GM18951 (cell line): Measurements from ENCODE around the gene TNFRSF6B.
"Not testable (repeated sequence)": the region's sequence is repeated elsewhere in the genome, so short reads cannot be mapped to it uniquely, and the experiment has no call there.

Experiments used
- POLR2A ChIP-seq: IDR thresholded peaks from 4 replicates; pipeline ENCODE4 v1.6.1; 2011; ENCODE audit warnings: mild to moderate bottlenecking; ENCODE audit not compliant: insufficient read length, insufficient read depth; ENCODE audit errors: extremely low read depth
- in situ Hi-C: fragments of 300-500 bp; cut with MboI; formaldehyde crosslinking; loops from one replicate; pipeline ENCODE4 v1.12.0; 2022; ENCODE audit warnings: low sequenced_read_pairs, mixed read lengths, inconsistent platforms; ENCODE audit not compliant: unreplicated experiment

Gene TNFRSF6B

GRCh38 chr20:63707558-63708300 lies 11.3 kb downstream of the TNFRSF6B start, which contains the start of the genes ARFRP1 and ZGPAT:
Gene ARFRP1 (minus strand): TSS chr20:63707976. CDS start chr20:63707091, 885 bp downstream.
Gene ZGPAT (plus strand): TSS chr20:63708039. CDS start chr20:63708581, 542 bp downstream.
- TF ChIP-seq POLR2A = peak; percentile 72
- in situ Hi-C loops = no loop called here

GRCh38 chr20:63708301-63709148 lies 12.1 kb downstream of the TNFRSF6B start:
- in situ Hi-C loops = no loop called here
- no peak for TF ChIP-seq POLR2A

GRCh38 chr20:63709149-63709527 lies 12.7 kb downstream of the TNFRSF6B start:
- in situ Hi-C loops = no loop called here
- no peak for TF ChIP-seq POLR2A

- in situ Hi-C loops = no loop called here
- TF ChIP-seq POLR2A = no peak
Measured at GRCh38 chr20:63711085-63711645, 14.7 kb downstream of the TNFRSF6B start.

- in situ Hi-C loops = no loop called here
- TF ChIP-seq POLR2A = no peak
Measured at GRCh38 chr20:63712191-63712590, 15.7 kb downstream of the TNFRSF6B start.

- no peak for TF ChIP-seq POLR2A
- in situ Hi-C loops = no loop called here
Measured at GRCh38 chr20:63714858-63715257, 18.4 kb downstream of the TNFRSF6B start.

GRCh38 chr20:63718996-63719395 lies 22.5 kb downstream of the TNFRSF6B start:
- no peak for TF ChIP-seq POLR2A
- in situ Hi-C loops = no loop called here

GRCh38 chr20:63722967-63723622 lies 26.6 kb downstream of the TNFRSF6B start:
- in situ Hi-C loops = not testable (repeated sequence)

GRCh38 chr20:63730189-63730733 lies 33.8 kb downstream of the TNFRSF6B start:
- in situ Hi-C loops = not testable (repeated sequence)

GRCh38 chr20:63731410-63731809 lies 35.0 kb downstream of the TNFRSF6B start:
- TF ChIP-seq POLR2A = no peak
- in situ Hi-C loops = no loop called here

- TF ChIP-seq POLR2A = no peak
- in situ Hi-C loops = no loop called here
Measured at GRCh38 chr20:63732118-63733095, 36.0 kb downstream of the TNFRSF6B start.

- no peak for TF ChIP-seq POLR2A
- in situ Hi-C loops = no loop called here
Measured at GRCh38 chr20:63733117-63733516, 36.7 kb downstream of the TNFRSF6B start.

- no peak for TF ChIP-seq POLR2A
- in situ Hi-C loops = no loop called here
Measured at GRCh38 chr20:63733579-63734081, 37.2 kb downstream of the TNFRSF6B start.
